ENCODE data around the gene CDC34.

The CDC34 gene

DNA sequence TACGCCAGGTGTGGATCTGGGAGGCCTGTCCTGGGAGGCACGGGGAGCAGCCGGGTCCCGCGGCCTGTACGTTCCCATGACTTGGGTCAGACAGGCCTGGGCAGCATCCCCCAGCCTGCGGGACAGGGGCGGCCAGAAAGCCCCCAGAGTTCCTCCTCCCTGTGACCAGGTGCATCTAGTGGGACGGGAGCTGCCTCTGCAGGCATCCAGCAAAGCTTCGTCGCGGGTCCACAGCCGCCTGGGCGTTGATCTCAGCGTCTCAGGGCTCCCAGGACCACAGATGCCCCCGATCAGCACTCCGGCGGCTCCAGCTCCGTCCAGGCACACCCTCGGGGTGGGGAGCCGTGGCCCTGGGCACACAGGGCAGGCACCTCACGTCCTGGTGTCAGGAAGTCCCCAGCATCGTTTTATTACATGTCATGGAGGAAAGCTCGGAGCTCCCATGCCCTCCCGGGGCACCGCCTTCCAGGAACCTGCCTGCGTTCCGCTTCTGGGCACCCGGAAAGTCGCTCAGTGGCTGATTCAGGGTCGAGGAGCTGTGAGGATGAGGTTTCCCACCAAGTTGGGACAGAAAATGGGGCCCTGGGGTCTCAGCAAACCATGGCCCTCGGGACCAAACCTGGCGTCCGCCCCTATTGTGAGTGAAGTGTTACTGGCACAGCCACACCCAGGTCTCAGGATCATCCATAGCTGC is 10.8 kb downstream of the CDC34 start:
- no peak for DNase-seq (ENCODE audit: low read depth)

DNA sequence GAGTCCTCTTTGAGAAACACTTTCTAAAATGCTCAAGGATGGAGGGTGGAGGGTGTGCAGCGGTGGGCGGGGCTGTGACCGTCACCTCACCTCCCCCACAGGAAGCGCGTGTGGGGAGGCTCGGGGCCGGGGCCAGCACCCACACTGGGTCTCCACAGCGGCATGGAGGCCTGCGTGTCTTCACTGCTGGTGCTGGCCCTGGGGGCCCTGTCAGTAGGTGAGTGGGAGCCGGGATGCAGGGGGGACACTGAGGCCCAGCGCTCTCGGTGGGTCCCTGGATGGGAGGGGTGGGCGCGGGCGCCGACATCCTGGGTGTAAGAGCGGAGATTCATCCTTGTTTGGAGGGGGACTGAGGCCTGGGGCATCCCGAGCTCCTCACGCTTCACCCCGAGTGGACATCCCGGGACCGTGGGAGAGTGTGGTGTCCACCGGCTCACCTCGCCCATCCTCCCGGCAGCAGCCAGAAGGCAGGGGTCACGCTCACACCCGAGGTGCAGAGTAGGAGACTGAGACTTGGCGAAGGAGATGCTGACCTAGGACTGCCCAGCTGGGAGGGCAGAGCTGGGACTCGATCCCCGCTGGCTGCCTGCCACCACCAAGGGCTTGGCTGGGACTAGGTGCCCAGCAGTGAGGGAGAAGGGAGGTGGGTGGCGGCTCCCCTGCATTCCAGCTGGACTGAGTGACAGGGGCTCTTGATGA is 12.5 kb downstream of the CDC34 start, which contains the start of gene GZMM:
Gene GZMM, plus strand, starts transcription at position 144 of the 699 bp plus-strand sequence. Its CDS starts 19 bp downstream, at position 163.
- peak; percentile 70 for DNase-seq (ENCODE audit: low read depth)

GRCh38 chr19:547117-547516 is 15.6 kb downstream of the CDC34 start:
- no peak for DNase-seq (ENCODE audit: low read depth)

DNA sequence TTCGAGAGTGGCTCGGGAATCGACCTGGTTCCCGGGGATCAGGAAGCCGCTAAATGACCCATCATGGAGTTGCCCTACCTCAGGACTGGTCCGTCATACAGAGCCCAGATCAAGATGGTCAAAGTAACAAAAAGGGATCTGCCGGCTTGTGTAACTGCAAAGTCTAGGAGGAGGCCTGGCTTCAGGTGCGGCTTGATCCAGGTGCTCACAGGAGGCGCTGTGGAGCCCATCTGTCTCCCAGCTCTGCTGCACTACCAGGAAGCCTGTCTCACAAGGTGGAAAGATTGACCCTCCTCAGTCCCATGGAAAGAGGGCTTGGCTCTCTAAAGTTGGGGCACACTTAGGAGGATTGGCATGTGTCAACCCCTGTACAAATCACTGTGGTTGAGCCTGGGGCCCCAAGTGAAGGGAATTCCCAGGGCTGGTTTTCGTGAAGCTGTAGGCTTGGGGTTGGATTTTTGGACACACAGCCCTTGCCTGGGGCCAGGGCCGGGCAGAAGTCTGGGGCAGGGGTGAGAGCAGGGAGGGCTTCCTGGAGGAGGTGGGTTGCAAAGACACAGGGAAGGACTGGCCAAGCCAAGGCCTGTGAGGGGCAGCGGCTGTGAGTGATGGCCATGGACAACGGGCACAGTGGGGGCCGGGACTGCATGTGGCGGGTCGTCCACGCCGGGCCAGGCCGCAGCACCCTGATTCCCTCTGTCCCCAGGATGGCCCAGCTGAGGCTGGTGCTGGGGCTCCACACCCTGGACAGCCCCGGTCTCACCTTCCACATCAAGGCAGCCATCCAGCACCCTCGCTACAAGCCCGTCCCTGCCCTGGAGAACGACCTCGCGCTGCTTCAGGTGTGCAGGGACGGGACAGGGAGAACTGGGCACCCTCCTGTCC is 16.5 kb downstream of the CDC34 start:
- no peak for DNase-seq (ENCODE audit: low read depth)

DNA sequence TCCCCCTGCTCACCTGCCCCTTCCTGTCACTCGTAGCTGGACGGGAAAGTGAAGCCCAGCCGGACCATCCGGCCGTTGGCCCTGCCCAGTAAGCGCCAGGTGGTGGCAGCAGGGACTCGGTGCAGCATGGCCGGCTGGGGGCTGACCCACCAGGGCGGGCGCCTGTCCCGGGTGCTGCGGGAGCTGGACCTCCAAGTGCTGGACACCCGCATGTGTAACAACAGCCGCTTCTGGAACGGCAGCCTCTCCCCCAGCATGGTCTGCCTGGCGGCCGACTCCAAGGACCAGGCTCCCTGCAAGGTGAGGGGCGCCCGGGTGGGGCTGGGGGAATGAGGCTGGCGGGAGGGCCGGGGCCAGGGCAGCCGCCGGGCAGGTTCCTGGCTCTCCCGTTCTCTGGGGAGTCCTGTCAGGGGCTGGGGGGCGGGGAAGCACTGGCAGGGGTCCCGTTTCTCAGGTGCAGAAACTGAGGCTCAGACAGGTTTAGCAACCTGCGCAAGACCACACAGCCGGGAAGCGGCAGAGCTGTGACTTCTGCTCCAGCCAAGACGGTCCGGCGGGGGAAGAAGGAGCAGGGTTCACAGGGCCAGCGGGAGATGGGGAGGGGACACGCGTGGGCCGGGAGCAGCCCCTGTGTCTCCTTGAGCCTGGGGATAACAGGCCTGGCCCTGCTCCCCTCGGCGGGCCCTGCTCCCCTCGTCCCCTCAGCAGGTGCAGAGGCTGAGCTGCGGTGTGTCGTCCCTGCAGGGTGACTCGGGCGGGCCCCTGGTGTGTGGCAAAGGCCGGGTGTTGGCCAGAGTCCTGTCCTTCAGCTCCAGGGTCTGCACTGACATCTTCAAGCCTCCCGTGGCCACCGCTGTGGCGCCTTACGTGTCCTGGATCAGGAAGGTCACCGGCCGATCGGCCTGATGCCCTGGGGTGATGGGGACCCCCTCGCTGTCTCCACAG is 17.6 kb downstream of the CDC34 start:
- no peak for DNase-seq (ENCODE audit: low read depth)

DNA sequence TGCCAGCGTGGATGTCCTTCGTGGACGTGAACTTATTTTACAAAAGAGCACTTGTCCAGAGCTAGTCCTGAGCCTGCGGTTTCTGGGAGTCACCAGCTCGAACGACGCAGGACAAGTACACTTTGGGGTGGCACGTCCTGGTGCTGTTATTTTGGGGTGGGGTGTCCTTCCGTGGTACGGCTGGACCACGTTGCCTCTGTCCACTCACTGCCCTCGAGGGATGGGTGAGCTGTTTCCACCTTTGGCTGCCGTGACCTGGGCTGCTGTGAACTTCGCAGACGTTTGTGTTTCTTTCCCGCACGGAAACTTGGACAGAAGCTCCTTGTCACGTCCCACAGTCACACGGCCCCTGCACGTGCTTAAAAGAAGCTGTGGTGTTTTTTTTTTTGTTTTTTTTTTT is 23.3 kb downstream of the CDC34 start:
- DNase-seq (ENCODE audit: low read depth) = no peak

- no peak for DNase-seq (ENCODE audit: low read depth)
Measured at GRCh38 chr19:555474-555808, 23.9 kb downstream of the CDC34 start.

GRCh38 chr19:556611-557382 is 25.2 kb downstream of the CDC34 start:
- DNase-seq (ENCODE audit: low read depth) = no peak

- DNase-seq (ENCODE audit: low read depth) = no peak
Measured at GRCh38 chr19:558770-559439, 27.3 kb downstream of the CDC34 start.

GRCh38 chr19:560121-560520 is 28.6 kb downstream of the CDC34 start:
- DNase-seq (ENCODE audit: low read depth) = no peak

DNA sequence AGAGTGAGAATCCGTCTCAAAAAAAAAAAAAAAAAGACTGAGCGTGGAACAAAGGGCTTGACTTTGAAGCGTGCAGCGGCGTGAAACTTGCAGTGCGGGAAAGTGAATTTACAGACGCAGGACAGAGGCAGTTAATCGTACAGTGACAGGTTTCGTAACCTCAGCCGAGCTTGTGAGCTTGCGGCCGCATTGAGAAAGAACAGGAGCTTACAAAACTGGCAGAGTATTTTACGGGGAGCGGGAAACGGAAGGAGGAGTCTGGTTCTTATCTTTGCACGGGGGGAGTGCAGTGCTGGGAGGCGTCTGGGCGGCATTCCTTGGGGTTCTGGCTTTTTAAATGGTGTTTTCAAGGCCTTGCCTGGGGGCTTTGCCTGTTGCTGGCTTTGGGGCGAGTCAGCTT is 34.8 kb downstream of the CDC34 start:
- no peak for DNase-seq (ENCODE audit: low read depth)

- DNase-seq (ENCODE audit: low read depth) = no peak
Measured at GRCh38 chr19:566844-567243, 35.3 kb downstream of the CDC34 start.

DNA sequence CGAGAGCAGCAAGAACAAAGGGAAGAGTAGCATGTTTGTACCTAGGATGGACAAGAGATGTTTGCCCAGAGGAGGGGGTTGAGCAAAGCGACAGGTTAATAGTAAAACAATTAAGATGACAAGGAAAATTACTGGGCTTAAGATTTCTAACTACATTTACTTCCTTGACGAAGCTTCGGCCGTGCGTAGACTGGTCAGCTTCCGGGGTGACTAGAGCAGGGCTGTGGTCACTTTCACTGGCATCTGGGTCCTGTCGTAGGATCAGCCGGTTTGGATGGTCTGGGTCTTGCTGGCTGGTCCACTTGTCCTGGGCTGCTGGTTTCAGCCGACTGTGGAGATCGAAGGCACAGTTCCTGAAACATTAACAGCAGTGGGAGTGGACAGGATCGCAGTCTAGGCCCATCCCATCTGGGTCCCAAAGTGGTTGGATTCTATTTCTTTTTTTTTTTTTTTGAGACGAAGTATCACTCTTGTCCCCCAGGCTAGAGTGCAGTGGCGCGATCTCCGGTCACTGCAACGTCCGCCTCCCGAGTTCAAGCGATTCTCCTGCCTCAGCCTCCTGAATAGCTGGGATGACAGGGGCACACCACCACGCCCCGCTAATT is 35.8 kb downstream of the CDC34 start:
- no peak for DNase-seq (ENCODE audit: low read depth)

GRCh38 chr19:570251-570686 is 38.7 kb downstream of the CDC34 start:
- DNase-seq (ENCODE audit: low read depth) = no peak

DNA sequence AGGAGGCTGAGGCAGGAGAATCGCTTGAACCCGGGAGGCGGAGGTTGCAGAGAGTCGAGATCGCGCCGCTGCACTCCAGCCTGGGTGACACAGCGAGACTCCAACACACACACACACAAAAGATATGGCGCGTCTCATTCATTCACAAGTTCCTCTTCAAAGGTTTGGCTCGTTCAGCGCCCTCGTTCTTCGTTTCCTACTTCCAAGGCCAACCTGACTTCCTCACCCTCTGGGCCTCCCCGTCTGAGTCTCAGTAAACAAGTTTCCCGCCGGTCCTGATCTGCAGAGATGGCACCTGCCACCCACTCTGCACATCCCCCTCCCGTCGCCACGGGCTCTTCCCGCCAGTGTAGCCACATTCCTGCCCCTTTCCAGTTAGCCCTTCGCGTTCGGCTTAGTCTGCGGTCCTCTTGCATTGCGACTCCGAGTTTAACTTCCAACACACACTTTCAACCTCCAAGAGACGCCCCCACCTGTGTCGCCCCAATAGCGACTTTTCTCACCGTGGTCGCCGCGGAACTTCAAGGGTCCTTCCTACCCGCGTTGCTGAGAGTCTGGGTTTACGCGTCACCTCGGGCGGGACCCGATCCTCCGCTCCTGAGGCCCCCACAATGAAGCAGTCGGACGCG is 39.5 kb downstream of the CDC34 start:
- peak; percentile 29 for DNase-seq (ENCODE audit: low read depth)

DNA sequence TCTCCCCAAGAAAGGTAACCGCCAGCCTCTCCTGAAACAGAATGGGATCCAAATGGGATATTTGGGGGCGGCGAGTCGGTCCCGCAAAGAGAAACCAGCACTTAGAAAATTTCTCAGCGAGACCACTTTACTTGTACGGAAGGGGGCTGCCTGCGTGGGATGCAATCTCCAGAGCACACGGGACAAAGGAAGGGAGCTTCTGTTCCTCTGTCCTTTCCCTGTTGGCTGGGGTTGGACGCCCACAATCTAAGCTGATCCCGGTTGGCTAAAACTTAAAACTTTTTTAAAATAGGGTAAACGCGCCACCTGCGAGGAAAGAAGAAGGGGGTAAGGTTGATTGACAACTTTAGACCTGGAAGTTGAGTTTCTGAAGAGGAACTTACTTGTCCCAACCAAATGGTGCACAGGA is 40.0 kb downstream of the CDC34 start:
- no peak for DNase-seq (ENCODE audit: low read depth)

- DNase-seq (ENCODE audit: low read depth) = peak; percentile 99
Measured at GRCh38 chr19:572140-572742, 40.7 kb downstream of the CDC34 start, which contains the start of gene BSG. Gene BSG (plus strand): TSS chr19:572596. CDS start chr19:572635, 39 bp downstream.

- no peak for DNase-seq (ENCODE audit: low read depth)
Measured at GRCh38 chr19:572743-573518, 41.4 kb downstream of the CDC34 start.
